HG03439 (cell line): ENCODE measurements around the gene TTC6.

Source experiments
- ATAC-seq: cut with Tn5 transposase; IDR thresholded peaks from one replicate; pipeline ENCODE4 v1.9.1; 2021; ENCODE audit warnings: mild to moderate bottlenecking, moderate library complexity; ENCODE audit not compliant: unreplicated experiment

The TTC6 gene

DNA sequence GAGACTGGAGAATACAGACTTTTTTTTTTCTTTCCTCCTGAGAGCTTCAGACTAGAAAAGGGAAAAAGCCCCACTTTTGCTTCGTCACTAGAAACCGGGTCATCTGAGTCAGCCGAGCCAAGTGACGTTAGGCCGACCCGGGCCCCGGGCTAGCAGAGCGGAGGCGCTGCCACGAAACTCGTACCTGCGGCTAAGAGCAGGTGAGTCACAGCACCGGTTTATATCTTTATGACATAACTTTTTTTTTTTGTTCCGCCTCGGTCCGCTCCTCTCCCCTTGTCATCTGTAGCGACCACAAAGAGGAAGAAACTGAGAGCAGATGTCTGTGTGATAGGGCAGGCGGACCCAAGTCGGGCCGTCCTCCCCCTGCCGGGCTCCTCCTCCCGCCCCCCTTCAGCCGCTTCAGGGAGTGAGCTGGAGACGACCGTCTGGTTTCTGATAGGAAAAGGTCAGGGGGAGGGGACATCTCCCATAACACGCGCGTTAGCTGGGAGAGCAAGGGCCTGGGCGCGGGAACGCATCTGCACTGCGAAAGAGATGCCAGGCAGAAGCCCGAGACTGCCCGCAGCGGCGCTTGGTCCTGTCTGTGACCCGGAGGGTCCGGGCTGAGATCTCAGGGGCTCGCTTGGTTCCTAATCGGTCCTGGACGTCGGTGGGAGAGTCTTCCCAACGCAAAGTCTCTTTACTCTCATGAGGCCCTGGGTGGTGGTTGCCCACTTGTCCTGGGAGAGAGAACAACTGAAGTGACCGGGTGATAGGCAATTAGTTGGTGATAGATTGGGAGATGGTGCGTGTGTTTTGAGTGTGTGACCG, 586 bp downstream of the TTC6 start:
- ATAC-seq: no peak

DNA sequence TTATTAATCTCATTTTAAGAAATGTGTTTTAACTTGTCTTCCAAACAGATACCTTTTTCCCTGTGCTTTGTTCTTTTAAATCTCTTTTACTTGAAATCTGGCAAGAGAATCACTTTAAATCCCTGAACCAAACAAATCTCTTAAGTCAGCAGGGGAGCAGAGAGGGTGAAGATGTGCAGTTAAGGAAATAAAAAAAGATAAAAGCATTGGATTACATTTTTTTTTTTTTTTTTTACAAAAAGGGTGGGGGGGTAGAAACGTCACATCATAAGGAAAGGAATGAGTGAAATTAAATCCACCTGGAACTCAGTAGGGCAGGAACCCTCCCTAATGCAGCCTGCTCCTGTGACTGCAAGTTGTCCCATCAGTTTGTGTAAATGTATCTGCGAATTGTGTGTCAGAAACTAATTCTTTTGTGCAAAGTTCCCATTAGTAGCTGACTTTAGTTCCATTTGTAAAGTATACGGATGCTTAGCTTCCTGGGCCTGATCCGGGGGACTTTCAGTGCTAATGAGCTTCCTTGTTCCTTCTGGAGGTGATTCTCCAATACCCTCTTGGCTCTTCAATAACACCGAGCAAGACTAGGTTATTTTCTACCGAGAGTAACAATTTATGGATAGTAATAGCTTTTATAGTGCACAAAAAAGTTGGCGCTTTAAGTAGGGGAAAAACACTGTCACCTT, 1.5 kb downstream of the TTC6 start:
- ATAC-seq: no peak

GRCh38 chr14:37597538-37597913, 2.1 kb downstream of the TTC6 start:
- ATAC-seq: no peak

- ATAC-seq: no peak
These were observed 2.7 kb downstream of the TTC6 start for GRCh38 chr14:37597914-37598746.

GRCh38 chr14:37598747-37599506, 3.5 kb downstream of the TTC6 start:
- no peak for ATAC-seq

- ATAC-seq: no peak
These were observed 4.3 kb downstream of the TTC6 start for GRCh38 chr14:37599507-37600368.

- no peak for ATAC-seq
These were observed 5.7 kb downstream of the TTC6 start for GRCh38 chr14:37600880-37601741.

GRCh38 chr14:37601865-37602264, 6.4 kb downstream of the TTC6 start:
- ATAC-seq: no peak

DNA sequence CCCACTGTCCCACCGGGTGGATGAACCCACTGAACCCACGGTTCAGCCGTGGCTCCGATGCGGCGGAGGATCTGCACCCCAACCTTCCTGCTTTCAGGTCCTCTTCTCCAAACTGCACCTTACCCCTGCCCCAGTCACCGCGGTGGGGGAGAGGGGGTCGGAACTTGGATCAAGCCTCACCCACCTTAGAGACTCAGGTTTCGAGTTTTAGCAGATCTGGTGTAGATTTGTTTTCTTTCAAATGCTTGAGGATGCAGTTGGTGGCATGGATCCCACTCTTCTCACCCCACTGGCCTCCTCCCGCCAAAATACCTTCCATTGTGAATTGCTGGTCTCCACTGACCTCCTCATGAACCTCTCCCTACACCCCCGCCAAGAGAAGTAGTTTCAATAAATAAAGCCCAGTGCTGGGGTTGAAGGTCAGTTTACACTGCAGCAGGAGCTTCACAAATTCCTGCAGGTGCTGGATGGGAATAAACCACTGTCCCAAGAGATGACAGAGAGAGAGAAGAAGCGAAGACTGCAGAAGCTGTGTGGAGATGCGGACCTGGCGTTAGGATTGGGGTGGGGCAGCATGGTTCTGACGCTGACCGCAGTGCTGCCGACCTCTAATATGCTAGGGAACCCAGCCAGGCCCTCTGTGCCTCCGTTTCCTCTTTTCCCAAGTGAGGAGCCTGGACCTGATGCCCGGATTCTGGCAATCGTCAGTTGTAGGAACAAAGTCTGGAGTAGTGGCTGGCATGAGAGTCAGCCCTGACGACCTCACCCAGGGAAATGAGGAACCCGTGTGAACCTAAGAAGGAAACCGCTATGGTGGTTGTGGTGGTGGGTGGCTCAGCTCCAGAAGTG, 7.4 kb downstream of the TTC6 start:
- ATAC-seq: no peak

DNA sequence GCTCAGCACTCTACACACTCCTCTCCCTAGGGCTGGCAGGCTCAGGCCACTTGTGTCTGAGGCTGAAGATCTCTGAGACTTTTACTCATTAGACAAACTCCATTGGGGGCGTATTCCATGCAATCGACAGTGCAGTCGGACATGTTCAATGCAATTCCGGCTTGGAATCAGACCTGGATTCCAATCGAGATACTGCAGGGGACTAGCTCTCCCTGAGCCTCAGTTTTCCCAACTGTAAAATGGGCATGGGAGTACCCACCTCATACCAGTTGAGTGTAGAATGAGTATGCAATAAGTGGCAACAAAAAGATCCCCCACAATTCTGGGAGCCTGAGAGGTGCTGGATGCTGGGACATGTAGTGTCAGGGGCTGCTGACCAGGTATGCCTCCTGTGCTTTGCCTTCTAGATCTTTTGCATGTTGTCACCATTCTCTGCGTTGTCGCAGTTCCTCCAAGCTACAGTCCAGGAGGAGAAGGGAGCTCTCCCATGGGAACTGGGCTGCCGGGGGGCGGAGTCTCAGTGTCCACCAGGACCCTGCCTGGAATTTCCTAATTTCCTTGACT, 8.3 kb downstream of the TTC6 start:
- ATAC-seq: no peak

DNA sequence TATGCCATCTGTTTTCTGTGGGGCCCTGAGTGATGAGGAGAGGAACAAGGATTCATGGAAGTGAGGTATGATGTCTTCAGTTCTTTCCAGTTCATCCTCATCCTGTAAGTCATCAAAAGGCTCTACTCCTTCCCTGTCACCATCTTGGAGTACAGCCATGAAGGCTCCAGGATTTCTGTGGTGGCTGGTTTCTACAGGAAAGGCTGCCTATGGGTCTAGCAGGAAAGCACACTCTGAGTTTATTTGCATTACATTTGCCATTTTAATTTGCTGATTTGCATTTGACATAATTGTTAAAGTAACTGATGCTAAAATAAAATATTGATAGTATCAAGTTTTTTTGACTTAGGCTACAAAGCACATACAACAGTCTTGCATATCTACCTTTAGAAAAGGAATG, 11.2 kb downstream of the TTC6 start:
- ATAC-seq: no peak

DNA sequence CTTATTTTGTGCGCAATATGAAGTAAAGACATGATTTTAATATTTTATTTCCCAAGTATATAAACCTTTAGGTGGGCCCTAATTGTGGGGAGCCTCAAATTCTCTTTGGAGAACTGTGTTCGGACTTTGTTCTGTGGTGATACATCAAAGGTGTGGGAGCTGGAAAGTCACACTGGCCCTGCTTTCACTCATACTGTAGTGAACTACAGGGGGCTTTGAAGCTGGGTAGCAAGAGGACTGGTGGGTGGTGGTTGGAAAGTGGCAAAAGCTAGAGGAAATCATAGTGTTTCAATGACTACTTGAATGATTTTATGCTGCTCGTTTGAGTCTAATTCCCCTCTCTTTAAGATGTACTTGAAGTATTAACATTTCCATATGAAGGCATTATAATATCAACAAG, 13.2 kb downstream of the TTC6 start:
- no peak for ATAC-seq

- ATAC-seq: no peak
These were observed 15.6 kb downstream of the TTC6 start for GRCh38 chr14:37610945-37611523.

- no peak for ATAC-seq
These were observed 20.3 kb downstream of the TTC6 start for GRCh38 chr14:37615582-37616289.

GRCh38 chr14:37616853-37617252, 21.4 kb downstream of the TTC6 start:
- ATAC-seq: no peak

GRCh38 chr14:37617864-37618365, 22.5 kb downstream of the TTC6 start:
- ATAC-seq: no peak
